ENCODE data around the gene RBMS3.
A peak's percentile ranks its signal among the peaks of the same experiment; 100 is the strongest.

Gene RBMS3

DNA sequence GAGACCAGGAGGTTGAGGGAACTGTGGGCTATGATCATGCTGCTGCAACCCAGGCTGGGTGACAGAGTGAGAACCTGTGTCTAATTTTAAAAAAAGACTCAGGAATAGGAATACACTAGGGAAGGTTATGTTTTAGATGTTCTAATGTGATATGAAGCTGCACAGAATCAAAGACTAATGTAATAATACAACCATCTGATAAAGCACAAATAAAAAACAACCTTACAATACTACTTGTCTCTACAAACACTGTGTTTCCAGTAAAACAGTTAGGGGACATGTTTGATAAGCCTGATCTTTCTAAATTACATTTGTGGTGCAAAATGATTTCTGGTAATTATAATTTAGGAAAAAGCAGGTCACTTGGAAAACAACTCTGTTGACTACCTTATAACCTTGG lies 56.7 kb downstream of the RBMS3 start:
- Histone ChIP-seq H3K4me1 (ENCODE audit: control insufficient read depth, insufficient read depth, low read length, unreplicated experiment) (peaks cover 53% of the 10 kb centered on the region), H3K27ac (ENCODE audit: low read depth, low read length) (no peak overlapping the region), H3K36me3 (ENCODE audit: insufficient read depth, low read length) (no peaks in the 10 kb centered on the region), H2AFZ (ENCODE audit: low read length, unreplicated experiment) (no peak overlapping the region), H3K4me3 (ENCODE audit: low read depth, low read length) (no peak overlapping the region), H3K27me3 (ENCODE audit: insufficient read depth, low read length) (no peaks in the 10 kb centered on the region), H3K79me2 (ENCODE audit: control insufficient read depth, insufficient read depth, low read length, unreplicated experiment) (peaks cover 70% of the 10 kb centered on the region)

DNA sequence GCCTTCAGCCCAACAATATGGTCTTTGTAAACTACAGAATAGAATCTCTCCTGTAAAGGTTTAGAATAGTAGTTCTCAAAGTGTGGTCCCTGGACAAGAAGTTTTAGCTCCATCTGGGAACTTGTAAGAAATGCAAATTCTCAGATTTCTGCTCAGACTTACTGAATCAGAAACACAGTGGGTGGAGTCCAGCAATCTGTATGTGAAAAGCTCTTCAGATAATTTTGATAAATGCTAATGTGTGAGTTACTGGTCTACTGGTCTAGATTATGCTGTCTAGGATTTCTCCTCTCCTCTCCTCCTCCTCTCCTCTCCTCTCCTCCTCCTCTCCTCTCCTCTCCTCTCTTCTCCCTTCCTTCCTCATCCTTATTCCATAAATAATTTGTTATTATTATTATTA lies 57.5 kb downstream of the RBMS3 start:
- H3K36me3 ChIP-seq (ENCODE audit: insufficient read depth, low read length): no peaks in the 10 kb centered on the region
- peaks cover 45% of the 10 kb centered on the region for H3K4me1 ChIP-seq (ENCODE audit: control insufficient read depth, insufficient read depth, low read length, unreplicated experiment)
- H3K79me2 ChIP-seq (ENCODE audit: control insufficient read depth, insufficient read depth, low read length, unreplicated experiment): peaks cover 66% of the 10 kb centered on the region
- H3K27me3 ChIP-seq (ENCODE audit: insufficient read depth, low read length): no peaks in the 10 kb centered on the region
- no peak overlapping the region for H3K4me3 ChIP-seq (ENCODE audit: low read depth, low read length)
- no peak overlapping the region for H2AFZ ChIP-seq (ENCODE audit: low read length, unreplicated experiment)
- H3K27ac ChIP-seq (ENCODE audit: low read depth, low read length): no peak overlapping the region

DNA sequence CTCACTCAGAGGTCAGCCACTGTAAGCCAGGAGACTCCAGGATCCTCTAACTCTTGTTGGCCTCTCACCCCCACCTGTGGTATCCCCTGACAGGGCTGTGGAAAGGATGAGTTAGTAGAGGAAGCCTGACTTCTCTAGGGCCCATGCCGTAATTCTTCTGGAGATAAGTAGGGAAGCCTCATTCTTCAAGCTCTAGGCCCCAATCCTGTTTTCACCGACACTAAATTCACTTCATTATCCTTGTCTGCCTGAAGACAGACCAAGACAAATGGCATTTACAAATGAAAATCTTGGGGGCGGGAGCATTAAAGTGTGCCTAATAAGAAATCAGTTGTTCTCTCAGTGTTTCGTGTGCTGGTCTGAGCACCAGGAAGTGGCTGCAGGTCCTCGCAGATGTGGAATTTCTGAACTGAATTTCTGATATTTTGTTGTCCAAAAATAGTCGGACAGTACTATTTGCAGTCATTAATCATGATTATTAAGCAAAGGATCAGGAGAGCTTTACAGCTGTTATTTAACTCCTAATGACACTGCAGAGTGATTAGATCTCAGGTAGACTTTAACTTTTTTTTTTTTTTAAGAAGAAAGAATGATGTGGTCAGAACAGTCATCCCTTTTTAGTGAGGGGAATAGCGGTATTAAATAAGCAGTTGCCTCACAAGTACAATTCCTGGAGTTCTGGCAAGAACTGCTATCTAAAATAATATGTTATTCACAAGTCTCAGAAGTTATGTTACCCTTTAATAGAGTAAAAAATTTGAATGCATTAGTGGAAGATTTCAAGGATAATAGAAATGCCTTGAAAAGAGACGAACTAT lies 58.4 kb downstream of the RBMS3 start:
- Histone ChIP-seq H2AFZ (ENCODE audit: low read length, unreplicated experiment) (peak overlapping the region; percentile 23), H3K27me3 (ENCODE audit: insufficient read depth, low read length) (no peaks in the 10 kb centered on the region), H3K79me2 (ENCODE audit: control insufficient read depth, insufficient read depth, low read length, unreplicated experiment) (peaks cover 57% of the 10 kb centered on the region), H3K4me3 (ENCODE audit: low read depth, low read length) (peak overlapping the region; percentile 46), H3K27ac (ENCODE audit: low read depth, low read length) (no peak overlapping the region), H3K4me1 (ENCODE audit: control insufficient read depth, insufficient read depth, low read length, unreplicated experiment) (peaks cover 36% of the 10 kb centered on the region), H3K36me3 (ENCODE audit: insufficient read depth, low read length) (no peaks in the 10 kb centered on the region)

DNA sequence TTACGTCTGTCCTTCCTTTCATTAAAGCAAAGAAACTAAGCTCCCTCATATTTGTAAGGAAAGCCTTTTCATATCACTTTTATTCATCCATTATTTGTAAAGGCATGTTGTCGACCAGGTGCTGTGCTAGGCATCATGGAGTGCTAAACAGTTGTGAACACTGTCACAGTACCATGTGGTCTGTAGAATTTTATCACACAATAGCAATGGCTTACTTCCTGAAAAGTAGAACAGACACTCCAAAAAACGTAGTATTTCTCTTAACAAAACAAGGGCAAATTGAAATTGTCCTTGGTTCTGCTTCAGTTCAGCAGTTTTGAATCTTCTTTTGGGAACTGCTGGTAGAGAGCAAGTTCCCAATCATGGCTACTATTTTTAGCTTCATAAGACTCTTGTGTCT lies 63.3 kb downstream of the RBMS3 start:
- peaks cover 42% of the 10 kb centered on the region for H3K79me2 ChIP-seq (ENCODE audit: control insufficient read depth, insufficient read depth, low read length, unreplicated experiment)
- no peak overlapping the region for H3K4me3 ChIP-seq (ENCODE audit: low read depth, low read length)
- H2AFZ ChIP-seq (ENCODE audit: low read length, unreplicated experiment): no peak overlapping the region
- no peaks in the 10 kb centered on the region for H3K27me3 ChIP-seq (ENCODE audit: insufficient read depth, low read length)
- H3K27ac ChIP-seq (ENCODE audit: low read depth, low read length): no peak overlapping the region
- no peaks in the 10 kb centered on the region for H3K36me3 ChIP-seq (ENCODE audit: insufficient read depth, low read length)
- H3K4me1 ChIP-seq (ENCODE audit: control insufficient read depth, insufficient read depth, low read length, unreplicated experiment): peaks cover 28% of the 10 kb centered on the region

DNA sequence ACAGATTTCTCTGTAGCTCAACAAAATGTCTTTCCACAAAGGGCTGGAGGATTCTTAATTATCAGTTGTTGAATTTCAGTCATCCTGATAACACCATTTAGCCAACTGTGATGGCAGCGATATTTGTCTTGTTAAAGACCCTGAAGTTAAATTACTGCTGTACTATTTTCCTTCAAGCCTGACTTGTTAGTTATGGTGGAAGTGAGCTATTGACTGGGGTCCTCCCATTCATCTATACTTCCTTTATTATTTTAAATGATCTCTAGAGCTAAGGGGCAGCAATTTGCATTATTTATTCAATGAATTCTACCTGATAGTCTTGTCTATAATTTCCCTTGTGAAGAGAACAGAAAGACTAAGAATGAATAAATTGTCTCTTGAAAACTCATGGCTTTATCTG lies 64.1 kb downstream of the RBMS3 start:
- Histone ChIP-seq H3K36me3 (ENCODE audit: insufficient read depth, low read length) (no peaks in the 10 kb centered on the region), H3K27ac (ENCODE audit: low read depth, low read length) (no peak overlapping the region), H3K4me3 (ENCODE audit: low read depth, low read length) (no peak overlapping the region), H3K27me3 (ENCODE audit: insufficient read depth, low read length) (no peaks in the 10 kb centered on the region), H3K4me1 (ENCODE audit: control insufficient read depth, insufficient read depth, low read length, unreplicated experiment) (peaks cover 24% of the 10 kb centered on the region), H3K79me2 (ENCODE audit: control insufficient read depth, insufficient read depth, low read length, unreplicated experiment) (peaks cover 43% of the 10 kb centered on the region), H2AFZ (ENCODE audit: low read length, unreplicated experiment) (no peak overlapping the region)

- no peak overlapping the region for H3K4me3 ChIP-seq (ENCODE audit: low read depth, low read length)
- peaks cover 36% of the 10 kb centered on the region for H3K79me2 ChIP-seq (ENCODE audit: control insufficient read depth, insufficient read depth, low read length, unreplicated experiment)
- no peak overlapping the region for H3K27ac ChIP-seq (ENCODE audit: low read depth, low read length)
- H3K36me3 ChIP-seq (ENCODE audit: insufficient read depth, low read length): no peaks in the 10 kb centered on the region
- H3K27me3 ChIP-seq (ENCODE audit: insufficient read depth, low read length): no peaks in the 10 kb centered on the region
- no peak overlapping the region for H2AFZ ChIP-seq (ENCODE audit: low read length, unreplicated experiment)
- peaks cover 22% of the 10 kb centered on the region for H3K4me1 ChIP-seq (ENCODE audit: control insufficient read depth, insufficient read depth, low read length, unreplicated experiment)
These were observed 64.8 kb downstream of the RBMS3 start for GRCh38 chr3:29345516-29346300.

DNA sequence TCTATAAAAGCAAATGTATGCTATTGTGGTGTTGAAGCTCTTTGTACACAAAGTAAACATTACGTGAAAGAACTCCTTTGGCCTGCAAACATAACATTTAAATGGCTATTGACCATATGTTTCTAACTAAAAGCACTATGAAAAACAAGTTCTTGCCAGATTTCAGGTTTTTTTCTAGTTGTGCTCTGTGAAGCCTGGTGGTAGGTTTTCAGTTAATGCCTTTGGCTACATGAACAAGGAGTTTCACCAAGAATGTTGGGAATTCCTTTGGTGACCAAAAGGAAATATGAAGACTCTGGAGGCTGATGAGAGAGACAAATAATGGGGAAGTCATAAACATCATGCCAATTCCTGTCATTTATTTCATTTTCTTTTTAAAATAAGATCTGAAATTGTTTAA lies 66.0 kb downstream of the RBMS3 start:
- peak overlapping the region; percentile 27 for H3K27ac ChIP-seq (ENCODE audit: low read depth, low read length)
- H3K27me3 ChIP-seq (ENCODE audit: insufficient read depth, low read length): no peaks in the 10 kb centered on the region
- H3K4me3 ChIP-seq (ENCODE audit: low read depth, low read length): peak overlapping the region; percentile 11; the same call in 1 of the 2 replicates
- H3K4me1 ChIP-seq (ENCODE audit: control insufficient read depth, insufficient read depth, low read length, unreplicated experiment): peaks cover 22% of the 10 kb centered on the region
- no peaks in the 10 kb centered on the region for H3K36me3 ChIP-seq (ENCODE audit: insufficient read depth, low read length)
- no peak overlapping the region for H2AFZ ChIP-seq (ENCODE audit: low read length, unreplicated experiment)
- H3K79me2 ChIP-seq (ENCODE audit: control insufficient read depth, insufficient read depth, low read length, unreplicated experiment): peaks cover 34% of the 10 kb centered on the region

DNA sequence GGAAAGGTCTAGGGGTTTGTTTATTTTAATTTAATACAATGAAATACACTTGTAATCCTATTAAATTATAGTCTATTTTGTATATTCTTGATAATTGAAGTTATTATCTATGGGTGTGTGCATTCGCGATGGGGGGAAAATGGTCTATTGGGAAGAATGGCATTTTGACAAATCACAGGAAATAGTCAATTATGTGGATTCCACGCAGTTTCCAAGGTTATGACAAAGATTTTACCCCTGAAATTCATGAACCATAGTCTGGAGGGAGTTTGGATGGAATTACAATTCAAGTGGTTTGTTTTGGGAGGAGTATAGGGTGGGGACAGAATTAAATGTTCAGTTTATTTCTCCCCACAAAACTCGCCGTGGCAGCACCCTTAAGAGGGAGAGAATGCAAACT lies 66.5 kb downstream of the RBMS3 start:
- Histone ChIP-seq H3K4me1 (ENCODE audit: control insufficient read depth, insufficient read depth, low read length, unreplicated experiment) (peaks cover 22% of the 10 kb centered on the region), H2AFZ (ENCODE audit: low read length, unreplicated experiment) (peak overlapping the region; percentile 72), H3K79me2 (ENCODE audit: control insufficient read depth, insufficient read depth, low read length, unreplicated experiment) (peaks cover 31% of the 10 kb centered on the region), H3K36me3 (ENCODE audit: insufficient read depth, low read length) (no peaks in the 10 kb centered on the region), H3K27ac (ENCODE audit: low read depth, low read length) (peak overlapping the region; percentile 27; the same call in 1 of the 2 replicates), H3K4me3 (ENCODE audit: low read depth, low read length) (peak overlapping the region; percentile 35), H3K27me3 (ENCODE audit: insufficient read depth, low read length) (no peaks in the 10 kb centered on the region)

DNA sequence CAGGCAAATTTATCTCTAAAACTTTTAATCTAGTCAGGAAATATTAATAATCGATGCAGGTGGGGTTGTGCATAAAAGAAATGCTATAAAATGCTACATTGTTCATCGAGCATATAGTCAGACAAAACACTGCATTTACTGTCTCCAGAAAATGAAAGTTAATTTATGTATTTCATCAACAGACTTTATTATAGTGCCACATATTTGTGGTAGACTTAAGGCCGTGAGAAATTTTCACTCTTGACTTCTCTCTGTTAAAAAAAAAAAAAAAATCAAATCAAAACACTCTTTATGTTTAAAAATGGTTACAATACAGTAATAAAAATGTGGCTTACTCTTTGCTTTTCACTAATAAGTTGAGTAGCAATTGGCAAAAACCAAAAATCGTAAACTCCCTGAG lies 67.4 kb downstream of the RBMS3 start:
- peaks cover 35% of the 10 kb centered on the region for H3K79me2 ChIP-seq (ENCODE audit: control insufficient read depth, insufficient read depth, low read length, unreplicated experiment)
- no peaks in the 10 kb centered on the region for H3K27me3 ChIP-seq (ENCODE audit: insufficient read depth, low read length)
- no peaks in the 10 kb centered on the region for H3K36me3 ChIP-seq (ENCODE audit: insufficient read depth, low read length)
- no peak overlapping the region for H3K27ac ChIP-seq (ENCODE audit: low read depth, low read length)
- H3K4me1 ChIP-seq (ENCODE audit: control insufficient read depth, insufficient read depth, low read length, unreplicated experiment): peaks cover 22% of the 10 kb centered on the region
- H2AFZ ChIP-seq (ENCODE audit: low read length, unreplicated experiment): no peak overlapping the region
- no peak overlapping the region for H3K4me3 ChIP-seq (ENCODE audit: low read depth, low read length)

DNA sequence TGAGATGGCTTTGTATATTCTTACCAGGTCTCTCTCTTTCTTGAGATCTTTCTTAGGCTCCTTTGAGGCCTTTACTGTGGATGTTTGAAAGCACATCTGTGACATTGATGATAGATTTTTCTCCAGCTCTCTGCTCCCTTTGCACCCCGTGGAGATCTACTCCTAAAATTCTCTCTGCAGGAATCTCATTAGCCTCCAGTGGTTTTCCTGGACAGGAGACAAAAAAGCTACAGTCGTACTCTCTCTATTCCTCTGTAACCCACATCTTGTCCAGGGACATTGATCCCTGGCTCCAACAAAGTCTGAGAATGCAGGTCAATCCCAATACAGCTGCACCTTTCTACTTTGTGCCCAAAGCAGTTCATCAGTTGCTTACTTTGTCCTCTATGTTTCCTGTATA lies 68.2 kb downstream of the RBMS3 start:
- Histone ChIP-seq H3K4me3 (ENCODE audit: low read depth, low read length) (no peak overlapping the region), H3K36me3 (ENCODE audit: insufficient read depth, low read length) (no peaks in the 10 kb centered on the region), H2AFZ (ENCODE audit: low read length, unreplicated experiment) (no peak overlapping the region), H3K27me3 (ENCODE audit: insufficient read depth, low read length) (no peaks in the 10 kb centered on the region), H3K79me2 (ENCODE audit: control insufficient read depth, insufficient read depth, low read length, unreplicated experiment) (peaks cover 35% of the 10 kb centered on the region), H3K4me1 (ENCODE audit: control insufficient read depth, insufficient read depth, low read length, unreplicated experiment) (peaks cover 22% of the 10 kb centered on the region), H3K27ac (ENCODE audit: low read depth, low read length) (no peak overlapping the region)
